Liver (tissue), 3 donors: Measurements from ENCODE around the gene PCYT2.

ENCODE experiments used
- CTCF ChIP-seq: fragments of 150-350 bp; IDR thresholded peaks from 2 replicates; pipeline ENCODE4 v1.5.1; 2017; ENCODE audit warnings: improper control_type of control experiment, low read depth, low read length; ENCODE audit not compliant: missing input control
- GABPA ChIP-seq, 2 donors: IDR thresholded peaks in 1 of 2; conservative IDR thresholded peaks in 1 of 2; 2 replicates each; pipeline ENCODE4 v1.6.1; 2016; ENCODE audit warnings: antibody characterized with exemption in 2 of 2, mild to moderate bottlenecking in 1 of 2, moderate library complexity in 1 of 2
- REST ChIP-seq: IDR thresholded peaks from 2 replicates; pipeline ENCODE4 v1.6.1; 2016; ENCODE audit warnings: antibody characterized with exemption, mild to moderate bottlenecking
- TF ChIP-seq, protein P1 (sequence below): IDR thresholded peaks from 2 replicates; pipeline ENCODE4 v1.6.1; 2016; ENCODE audit warnings: antibody characterized with exemption
- donor health status: healthy.
- donor health status: healthy.

DNA sequence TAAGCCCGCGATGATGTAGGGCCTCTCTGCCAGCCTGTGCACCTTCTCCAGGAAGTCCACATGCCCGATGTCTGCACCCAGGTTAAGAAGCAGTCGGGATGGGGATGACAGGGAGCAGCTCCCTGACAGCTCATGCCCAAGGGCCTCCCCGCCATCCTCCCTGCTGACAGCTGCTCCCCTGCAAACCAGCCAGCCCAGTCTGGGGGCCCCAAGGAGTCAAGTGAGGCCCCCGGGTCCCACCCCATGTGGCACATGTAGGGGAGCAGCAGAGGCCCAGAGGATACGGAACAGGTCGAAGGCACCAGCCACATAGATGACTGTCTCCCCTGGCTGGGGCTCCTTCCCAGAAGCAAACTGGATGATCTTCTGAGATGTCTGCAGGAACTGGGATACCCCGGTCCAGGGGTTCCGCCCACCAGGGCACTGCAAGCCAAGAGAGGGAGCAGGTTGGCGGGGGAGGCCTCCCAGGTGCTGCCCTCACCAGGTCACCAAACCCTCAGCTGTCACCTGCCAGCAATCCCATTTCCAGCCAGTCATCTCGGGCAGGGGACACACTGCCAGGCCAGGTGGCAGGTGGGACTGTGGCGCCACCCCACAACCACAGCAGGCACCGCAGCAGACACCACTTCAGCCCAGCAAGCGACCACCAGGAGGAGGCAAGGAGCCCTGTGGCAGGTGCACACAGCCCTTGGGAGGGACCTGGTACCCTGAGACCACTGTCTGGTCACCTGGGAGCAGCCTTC is 4.6 kb downstream of the PCYT2 start:
- no peak for TF ChIP-seq GABPA (IDR thresholded peaks at IDR 0.05 in 1 of 2, conservative IDR thresholded peaks at IDR 0.05 in 1 of 2)
- no peak for TF ChIP-seq CTCF
- TF ChIP-seq REST: no peak
- TF ChIP-seq, protein P1, sequence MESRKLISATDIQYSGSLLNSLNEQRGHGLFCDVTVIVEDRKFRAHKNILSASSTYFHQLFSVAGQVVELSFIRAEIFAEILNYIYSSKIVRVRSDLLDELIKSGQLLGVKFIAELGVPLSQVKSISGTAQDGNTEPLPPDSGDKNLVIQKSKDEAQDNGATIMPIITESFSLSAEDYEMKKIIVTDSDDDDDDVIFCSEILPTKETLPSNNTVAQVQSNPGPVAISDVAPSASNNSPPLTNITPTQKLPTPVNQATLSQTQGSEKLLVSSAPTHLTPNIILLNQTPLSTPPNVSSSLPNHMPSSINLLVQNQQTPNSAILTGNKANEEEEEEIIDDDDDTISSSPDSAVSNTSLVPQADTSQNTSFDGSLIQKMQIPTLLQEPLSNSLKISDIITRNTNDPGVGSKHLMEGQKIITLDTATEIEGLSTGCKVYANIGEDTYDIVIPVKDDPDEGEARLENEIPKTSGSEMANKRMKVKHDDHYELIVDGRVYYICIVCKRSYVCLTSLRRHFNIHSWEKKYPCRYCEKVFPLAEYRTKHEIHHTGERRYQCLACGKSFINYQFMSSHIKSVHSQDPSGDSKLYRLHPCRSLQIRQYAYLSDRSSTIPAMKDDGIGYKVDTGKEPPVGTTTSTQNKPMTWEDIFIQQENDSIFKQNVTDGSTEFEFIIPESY: no peak
